Esophagus squamous epithelium (tissue), 5 donors: ENCODE results near the gene ABHD8. TPM values are rescaled to one million over a fixed set of nuclear protein-coding genes. Genes with fewer than 3 reads are reported as not detected.

Source experiments
- DNase-seq: peaks from one replicate; lab custom pipeline; 2025; lab: John Stamatoyannopoulos, UW
- H3K27ac ChIP-seq, 4 donors: fragments of 200-600 bp; sonication (generic); one replicate each; pipeline ENCODE4 v1.5.1; 2016 to 2019; ENCODE audit warnings: mild to moderate bottlenecking in 1 of 4
- H3K27me3 ChIP-seq, 4 donors: fragments of 200-600 bp; sonication (generic); 1 replicate in 3 of 4; 2 replicates in 1 of 4; pipeline versions ENCODE4 v1.5.1 to v1.6.0; 2017 to 2021; ENCODE audit warnings: antibody characterized with exemption in 1 of 4
- H3K36me3 ChIP-seq, 3 donors: fragments of 200-600 bp; sonication (generic); one replicate each; pipeline ENCODE4 v1.5.1; 2016 to 2019
- H3K4me1 ChIP-seq, 3 donors: fragments of 200-600 bp; sonication (generic); one replicate each; pipeline ENCODE4 v1.5.1; 2017 to 2019
- H3K4me3 ChIP-seq, 4 donors: fragments of 200-600 bp; sonication (generic); 1 replicate in 3 of 4; 2 replicates in 1 of 4; pipeline ENCODE4 v1.5.1; 2016 to 2019; ENCODE audit warnings: mild to moderate bottlenecking in 2 of 4, moderate library complexity in 1 of 4
- H3K9me3 ChIP-seq, 3 donors: fragments of 200-600 bp; sonication (generic); one replicate each; pipeline ENCODE4 v1.5.1; 2016 to 2019
- POLR2A ChIP-seq, 4 donors: fragments of 450-650 bp; IDR thresholded peaks; one replicate each; pipeline ENCODE4 v1.6.1; 2017; ENCODE audit warnings: antibody characterized with exemption in 4 of 4, mild to moderate bottlenecking in 4 of 4, moderate library complexity in 3 of 4
- WGBS, 2 donors: methylation state at CpG; one replicate each; pipeline ENCODE4 v1.1.5; 2018; 5-methylcytosine and 5-hydroxymethylcytosine counted together
- intact Hi-C: fragments of 100-400 bp; cut with DNase I; formaldehyde crosslinking; loops from one replicate; pipeline ENCODE4 v1.15.0; 2022
- total RNA-seq, 4 donors: library from RNA; depleted of rRNA; stranded (reverse); fragments of >200 nt; gene quantifications; one replicate each; pipeline ENCODE4 v1.1.0, GENCODE V29; 2016
- TF ChIP-seq, protein P1 (sequence below), 6 experiments: fragments of 450-650 bp in 4 of 6; fragments of 200-600 bp in 2 of 6; sonication (generic) in 2 of 6; IDR thresholded peaks; one replicate each; pipeline ENCODE4 v1.5.1; 2016 to 2019; ENCODE audit warnings: antibody characterized with exemption in 6 of 6, mild to moderate bottlenecking in 4 of 6, moderate library complexity in 4 of 6
- donor health status: DM: yes; HTN: yes; CAD: no.

Gene ABHD8
- total RNA-seq, 4 donors from 2014 or later: 2.0 to 8.4 (median 5.2) TPM

DNA sequence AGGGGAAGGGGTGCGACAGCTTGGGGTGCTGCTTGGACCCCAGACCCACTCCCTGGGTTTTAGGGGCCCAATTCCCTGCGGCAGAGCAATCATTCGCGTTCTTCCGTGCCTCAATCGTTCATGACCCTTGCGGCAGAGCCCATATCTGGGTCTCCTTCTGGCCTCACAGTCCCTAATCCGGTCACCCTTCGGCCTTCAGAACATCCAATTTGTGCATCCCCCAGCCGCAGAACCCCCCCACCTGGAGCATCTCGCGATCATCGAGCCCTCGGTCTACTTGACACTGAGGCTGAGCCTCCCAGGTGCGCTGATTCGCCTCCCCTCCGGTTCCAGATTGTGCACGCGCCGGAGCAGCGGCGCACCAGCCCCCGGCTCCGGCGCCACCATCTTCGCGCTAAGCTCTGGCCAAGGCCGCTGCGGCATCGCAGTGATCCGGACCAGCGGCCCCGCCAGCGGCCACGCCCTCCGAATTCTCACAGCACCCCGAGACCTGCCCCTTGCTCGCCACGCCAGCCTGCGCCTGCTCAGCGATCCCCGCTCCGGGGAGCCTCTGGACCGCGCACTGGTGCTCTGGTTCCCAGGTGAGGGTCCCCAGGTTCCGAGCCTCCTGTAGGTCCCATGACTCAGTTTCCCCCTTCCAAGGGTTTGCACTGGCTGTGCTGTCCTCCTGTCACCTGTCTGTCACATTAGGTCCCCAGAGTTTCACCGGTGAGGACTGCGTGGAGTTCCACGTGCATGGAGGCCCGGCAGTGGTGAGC is 34.6 kb upstream of the ABHD8 start:
- 2 to 3% methylated on average over 6 to 15 of the region's 50 CpGs for WGBS, 2 donors
- DNase-seq: no peak

DNA sequence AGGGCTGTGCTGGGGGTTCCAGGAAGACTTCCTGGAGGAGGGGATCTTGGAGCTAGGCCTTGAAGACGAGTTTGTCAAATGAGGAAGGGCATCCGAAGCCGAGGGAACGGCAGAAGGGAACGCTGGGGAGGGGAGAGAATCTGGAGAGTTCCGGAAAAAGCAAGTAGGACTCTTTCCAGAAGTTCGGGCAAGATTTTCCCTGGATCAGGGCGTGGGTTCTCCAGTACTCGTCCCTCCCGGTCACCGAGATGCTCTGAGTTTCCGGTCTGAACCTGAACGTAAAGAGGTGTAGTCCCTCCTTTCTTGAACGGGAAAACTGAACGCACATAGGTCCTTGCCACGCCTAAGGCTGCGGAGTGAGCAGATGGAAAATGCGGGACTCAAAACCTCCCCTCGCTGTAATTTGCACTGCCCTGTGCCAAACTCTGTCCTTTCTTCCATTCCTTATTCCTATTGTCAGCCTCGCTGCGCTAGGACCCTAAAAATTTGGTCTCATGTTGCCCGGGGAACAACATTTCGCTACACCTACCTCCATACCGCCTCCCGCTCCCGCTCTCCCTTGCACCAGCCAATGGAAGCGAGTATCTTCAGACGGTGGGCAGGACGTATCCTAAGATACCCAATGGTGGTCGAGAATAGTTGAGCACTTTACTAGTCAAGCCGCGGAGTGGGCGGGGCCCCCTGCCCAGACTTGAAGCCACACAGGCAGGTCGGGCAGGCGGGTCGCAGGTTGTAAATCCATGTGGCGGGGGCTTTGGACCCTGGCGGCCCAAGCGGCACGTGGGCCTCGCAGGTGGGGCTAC is 33.8 kb upstream of the ABHD8 start, which contains the start of gene GTPBP3:
GTPBP3 (plus strand) TSS at position 682 of the 803 bp plus-strand sequence; CDS start at position 741, 59 bp downstream.
- peak; percentile 92 for DNase-seq
- Histone ChIP-seq H3K9me3 (no peaks in the 10 kb centered on the region), H3K4me1 (peaks cover 35 to 76% (median 38%) of the 10 kb centered on the region in 3 donors), H3K27me3 (peaks cover 0 to 4% (median 0%) of the 10 kb centered on the region in 4 donors), H3K27ac (peak within 1 kb of the TSS; percentile 87 to 98 (median 96)), H3K36me3 (peaks cover 0 to 27% (median 0%) of the 10 kb centered on the region in 3 donors), H3K4me3 (peak within 1 kb of the TSS; percentile 57 to 89 (median 77))
- TF ChIP-seq, protein P1, sequence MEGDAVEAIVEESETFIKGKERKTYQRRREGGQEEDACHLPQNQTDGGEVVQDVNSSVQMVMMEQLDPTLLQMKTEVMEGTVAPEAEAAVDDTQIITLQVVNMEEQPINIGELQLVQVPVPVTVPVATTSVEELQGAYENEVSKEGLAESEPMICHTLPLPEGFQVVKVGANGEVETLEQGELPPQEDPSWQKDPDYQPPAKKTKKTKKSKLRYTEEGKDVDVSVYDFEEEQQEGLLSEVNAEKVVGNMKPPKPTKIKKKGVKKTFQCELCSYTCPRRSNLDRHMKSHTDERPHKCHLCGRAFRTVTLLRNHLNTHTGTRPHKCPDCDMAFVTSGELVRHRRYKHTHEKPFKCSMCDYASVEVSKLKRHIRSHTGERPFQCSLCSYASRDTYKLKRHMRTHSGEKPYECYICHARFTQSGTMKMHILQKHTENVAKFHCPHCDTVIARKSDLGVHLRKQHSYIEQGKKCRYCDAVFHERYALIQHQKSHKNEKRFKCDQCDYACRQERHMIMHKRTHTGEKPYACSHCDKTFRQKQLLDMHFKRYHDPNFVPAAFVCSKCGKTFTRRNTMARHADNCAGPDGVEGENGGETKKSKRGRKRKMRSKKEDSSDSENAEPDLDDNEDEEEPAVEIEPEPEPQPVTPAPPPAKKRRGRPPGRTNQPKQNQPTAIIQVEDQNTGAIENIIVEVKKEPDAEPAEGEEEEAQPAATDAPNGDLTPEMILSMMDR (IDR thresholded peaks at IDR 0.05): no peak
- TF ChIP-seq POLR2A (IDR thresholded peaks at IDR 0.05): peak in 1 of 4 donors; percentile 40
- WGBS, 2 donors: 0 to 1% methylated on average over 17 to 27 of the region's 41 CpGs
- intact Hi-C loops: no loop called here

More for the DNA sequence above, 34.6 kb upstream of the ABHD8 start:
- intact Hi-C loops: no loop called here
- H3K27me3 ChIP-seq: no peaks in the 10 kb centered on the region
- no peaks in the 10 kb centered on the region for H3K9me3 ChIP-seq
- H3K4me1 ChIP-seq: peaks cover 35 to 75% (median 37%) of the 10 kb centered on the region in 3 donors
- peaks cover 0 to 24% (median 0%) of the 10 kb centered on the region in 3 donors for H3K36me3 ChIP-seq
- peak overlapping the region; percentile 57 to 89 (median 77) for H3K4me3 ChIP-seq
- TF ChIP-seq, protein P1 (IDR thresholded peaks at IDR 0.05): no peak
- TF ChIP-seq POLR2A (IDR thresholded peaks at IDR 0.05): no peak
- peak overlapping the region; percentile 87 to 98 (median 96) for H3K27ac ChIP-seq

DNA sequence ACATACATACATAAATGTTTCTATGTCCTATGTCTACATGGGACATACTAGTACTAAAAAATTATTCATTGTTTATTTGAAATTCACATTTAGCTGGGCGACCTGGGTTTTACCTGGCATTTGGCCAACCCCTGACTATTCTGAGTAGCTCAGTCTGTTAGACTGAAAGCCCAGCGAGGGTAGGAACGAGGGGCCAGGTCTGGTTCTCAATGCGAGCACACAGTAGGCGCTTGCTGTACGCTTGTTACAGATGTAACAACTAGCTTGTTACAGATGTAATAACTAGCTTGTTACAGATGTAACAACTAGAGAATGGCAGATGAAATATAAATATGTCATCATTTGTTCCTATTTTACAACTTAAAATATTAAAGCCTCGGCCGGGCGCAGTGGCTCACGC is 32.4 kb upstream of the ABHD8 start:
- no peaks in the 10 kb centered on the region for H3K9me3 ChIP-seq
- 32 to 62% methylated on average over 4 to 10 of the region's 10 CpGs for WGBS, 2 donors
- intact Hi-C loops: no loop called here
- peaks cover 0 to 17% (median 0%) of the 10 kb centered on the region in 3 donors for H3K36me3 ChIP-seq
- H3K27ac ChIP-seq: peak overlapping the region; percentile 80 to 98 (median 93)
- no peak for TF ChIP-seq POLR2A (IDR thresholded peaks at IDR 0.05)
- TF ChIP-seq, protein P1 (IDR thresholded peaks at IDR 0.05): no peak
- H3K4me3 ChIP-seq: peak overlapping the region in 2 of 4 donors; percentile 57 to 92
- DNase-seq: no peak
- peaks cover 35 to 68% (median 38%) of the 10 kb centered on the region in 3 donors for H3K4me1 ChIP-seq
- H3K27me3 ChIP-seq: peaks cover 0 to 15% (median 0%) of the 10 kb centered on the region in 4 donors

DNA sequence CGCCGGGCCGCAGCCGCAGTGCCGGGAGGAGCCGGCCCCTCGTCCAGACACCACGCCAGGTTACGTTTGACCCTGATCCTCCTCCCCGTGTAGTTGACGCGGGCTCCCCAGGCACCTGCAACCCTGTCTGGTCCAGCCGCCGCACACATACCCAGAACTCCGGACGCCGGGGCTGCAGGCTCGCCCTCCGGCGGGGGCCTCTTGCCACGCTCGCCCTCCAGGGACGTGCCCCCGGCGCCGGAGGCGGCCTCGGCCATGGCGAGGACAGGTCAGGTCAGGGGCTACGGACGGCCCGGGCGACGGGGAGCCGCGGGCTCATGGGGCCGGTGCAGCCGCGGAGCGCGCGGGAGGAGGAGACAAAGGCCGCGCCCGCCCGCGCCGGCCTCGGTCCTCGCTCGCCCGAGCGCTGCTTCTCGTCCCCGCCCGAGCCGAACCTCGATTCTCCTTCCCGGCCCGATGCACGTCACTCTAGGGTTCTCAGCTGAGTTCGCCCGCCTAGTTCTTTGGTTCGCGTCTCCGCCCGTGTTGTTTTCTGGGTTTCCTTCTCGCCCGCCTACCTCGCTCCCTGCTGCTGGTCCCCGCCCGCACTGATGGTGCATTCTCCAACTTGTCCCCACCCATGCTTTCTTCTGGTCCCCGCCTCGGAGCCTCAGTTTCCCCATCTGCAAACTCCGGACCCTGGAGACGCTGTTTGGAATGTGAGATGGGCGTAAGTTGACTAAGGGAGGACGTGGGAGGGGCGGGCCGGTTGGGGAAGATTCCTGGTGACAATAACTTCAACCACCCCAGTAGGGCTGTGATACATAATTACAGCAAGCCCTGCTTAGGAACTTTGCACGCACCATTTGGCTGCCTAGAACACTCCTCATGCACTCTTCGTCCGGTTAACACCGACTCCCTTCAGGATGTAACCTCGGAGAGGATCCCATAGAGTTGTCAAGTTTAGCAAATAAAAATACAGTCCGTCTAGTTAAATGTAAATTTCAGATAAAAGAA is 31.5 kb upstream of the ABHD8 start, which contains the start of gene ANO8:
ANO8 (minus strand) TSS at position 442 of the 996 bp plus-strand sequence; CDS start at position 257, 185 bp downstream.
- H3K4me3 ChIP-seq: peak within 1 kb of the TSS; percentile 51 to 92 (median 68)
- peaks cover 38 to 66% (median 38%) of the 10 kb centered on the region in 3 donors for H3K4me1 ChIP-seq
- WGBS, 2 donors: 1 to 2% methylated on average over 22 to 34 of the region's 86 CpGs
- peak within 1 kb of the TSS; percentile 80 to 98 (median 93) for H3K27ac ChIP-seq
- TF ChIP-seq, protein P1 (IDR thresholded peaks at IDR 0.05): peak in 1 of 6 experiments; percentile 2
- peak in 2 of 4 donors; percentile 25 to 51 for TF ChIP-seq POLR2A (IDR thresholded peaks at IDR 0.05)
- H3K27me3 ChIP-seq: peaks cover 0 to 23% (median 0%) of the 10 kb centered on the region in 4 donors
- DNase-seq: peak; percentile 42
- H3K9me3 ChIP-seq: no peaks in the 10 kb centered on the region
- intact Hi-C loops: no loop called here
- peaks cover 0 to 23% (median 0%) of the 10 kb centered on the region in 3 donors for H3K36me3 ChIP-seq
